ENCODE data around the gene OSBPL10. TPM values are rescaled to one million over a fixed set of nuclear protein-coding genes. Genes with fewer than 3 reads are reported as not detected.

OSBPL10 gene
- total RNA-seq, 4 donors from 2014 or later = 20.4 to 44.4 (median 30.2) TPM

- no peak for TF ChIP-seq POLR2A (IDR thresholded peaks at IDR 0.05)
- TF ChIP-seq, protein P1, sequence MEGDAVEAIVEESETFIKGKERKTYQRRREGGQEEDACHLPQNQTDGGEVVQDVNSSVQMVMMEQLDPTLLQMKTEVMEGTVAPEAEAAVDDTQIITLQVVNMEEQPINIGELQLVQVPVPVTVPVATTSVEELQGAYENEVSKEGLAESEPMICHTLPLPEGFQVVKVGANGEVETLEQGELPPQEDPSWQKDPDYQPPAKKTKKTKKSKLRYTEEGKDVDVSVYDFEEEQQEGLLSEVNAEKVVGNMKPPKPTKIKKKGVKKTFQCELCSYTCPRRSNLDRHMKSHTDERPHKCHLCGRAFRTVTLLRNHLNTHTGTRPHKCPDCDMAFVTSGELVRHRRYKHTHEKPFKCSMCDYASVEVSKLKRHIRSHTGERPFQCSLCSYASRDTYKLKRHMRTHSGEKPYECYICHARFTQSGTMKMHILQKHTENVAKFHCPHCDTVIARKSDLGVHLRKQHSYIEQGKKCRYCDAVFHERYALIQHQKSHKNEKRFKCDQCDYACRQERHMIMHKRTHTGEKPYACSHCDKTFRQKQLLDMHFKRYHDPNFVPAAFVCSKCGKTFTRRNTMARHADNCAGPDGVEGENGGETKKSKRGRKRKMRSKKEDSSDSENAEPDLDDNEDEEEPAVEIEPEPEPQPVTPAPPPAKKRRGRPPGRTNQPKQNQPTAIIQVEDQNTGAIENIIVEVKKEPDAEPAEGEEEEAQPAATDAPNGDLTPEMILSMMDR (IDR thresholded peaks at IDR 0.05) = no peak
- no peak for DNase-seq (ENCODE audit: low spot score in 2 of 2)
- intact Hi-C loops (cut with DNase I; ENCODE audit: low total_unique reads) = no loop called here
- no peak overlapping the region for H3K4me3 ChIP-seq (ENCODE audit: low read depth, poor library complexity, severe bottlenecking)
- WGBS, 2 donors = 85 to 87% methylated on average over 5 of the region's 5 CpGs
Measured at GRCh38 chr3:31918179-31919150, 62.6 kb downstream of the OSBPL10 start.

DNA sequence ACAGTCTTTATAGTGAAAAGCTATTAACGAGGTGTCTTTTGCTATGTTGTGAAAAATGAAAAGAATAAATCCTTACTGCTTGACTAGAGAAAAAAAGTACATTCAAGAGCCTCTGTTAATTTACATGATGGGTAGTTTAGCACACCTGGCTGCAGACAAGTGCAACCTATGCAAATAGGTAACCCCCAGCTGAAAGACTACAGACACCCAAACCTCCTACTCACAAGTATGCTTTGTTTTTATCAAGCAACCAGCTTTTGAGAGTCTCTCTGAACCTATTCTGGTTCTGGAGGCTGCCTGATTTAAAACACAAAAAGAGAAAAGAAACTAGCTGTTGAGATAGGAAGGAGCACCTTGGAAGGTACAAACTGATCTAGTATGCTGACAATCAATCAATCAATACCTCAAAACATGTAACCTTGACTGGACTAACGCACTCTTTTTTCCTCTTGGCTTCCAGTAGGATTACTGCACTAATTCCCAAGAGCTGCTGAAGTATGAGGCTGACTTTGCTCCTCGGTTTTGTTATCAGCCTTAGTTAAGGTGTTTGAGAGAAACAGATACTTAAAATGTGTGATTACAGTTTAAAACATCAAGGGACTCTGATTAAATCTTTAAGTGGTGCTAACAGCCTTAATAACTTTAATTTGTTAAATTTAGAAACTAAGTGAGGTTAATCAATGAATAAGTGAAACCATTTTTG is 63.6 kb downstream of the OSBPL10 start:
- no peak for DNase-seq (ENCODE audit: low spot score in 2 of 2)
- intact Hi-C loops (cut with DNase I; ENCODE audit: low total_unique reads) = no loop called here
- H3K4me3 ChIP-seq (ENCODE audit: low read depth, poor library complexity, severe bottlenecking) = no peak overlapping the region
- WGBS, 2 donors = 30 to 40% methylated on average over 3 of the region's 3 CpGs
- no peak for TF ChIP-seq POLR2A (IDR thresholded peaks at IDR 0.05)
- TF ChIP-seq, protein P1 (IDR thresholded peaks at IDR 0.05) = no peak

- intact Hi-C loops (cut with DNase I; ENCODE audit: low total_unique reads) = no loop called here
- no peak for DNase-seq (ENCODE audit: low spot score in 2 of 2)
- H3K4me3 ChIP-seq (ENCODE audit: low read depth, poor library complexity, severe bottlenecking) = no peak overlapping the region
- WGBS, 2 donors = 65 to 73% methylated on average over 3 of the region's 3 CpGs
- TF ChIP-seq, protein P1 (IDR thresholded peaks at IDR 0.05) = no peak
- no peak for TF ChIP-seq POLR2A (IDR thresholded peaks at IDR 0.05)
Measured at GRCh38 chr3:31911643-31912042, 69.4 kb downstream of the OSBPL10 start.

GRCh38 chr3:31911124-31911523 is 69.9 kb downstream of the OSBPL10 start:
- TF ChIP-seq, protein P1 (IDR thresholded peaks at IDR 0.05) = no peak
- no peak for TF ChIP-seq POLR2A (IDR thresholded peaks at IDR 0.05)
- DNase-seq (ENCODE audit: low spot score in 2 of 2) = no peak
- 95 to 98% methylated on average over 3 of the region's 3 CpGs for WGBS, 2 donors
- no peak overlapping the region for H3K4me3 ChIP-seq (ENCODE audit: low read depth, poor library complexity, severe bottlenecking)
- intact Hi-C loops (cut with DNase I; ENCODE audit: low total_unique reads) = no loop called here

- H3K4me3 ChIP-seq (ENCODE audit: low read depth, poor library complexity, severe bottlenecking) = no peak overlapping the region
- no peak for DNase-seq (ENCODE audit: low spot score in 2 of 2)
- intact Hi-C loops (cut with DNase I; ENCODE audit: low total_unique reads) = no loop called here
- TF ChIP-seq, protein P1 (IDR thresholded peaks at IDR 0.05) = no peak
- no peak for TF ChIP-seq POLR2A (IDR thresholded peaks at IDR 0.05)
- 86 to 88% methylated on average over 7 of the region's 7 CpGs for WGBS, 2 donors
Measured at GRCh38 chr3:31909455-31909854, 71.6 kb downstream of the OSBPL10 start.

All from lower leg skin (tissue), 4 donors.